ENCODE data around the gene C1QTNF9. TPM values are rescaled to one million over a fixed set of nuclear protein-coding genes. Genes with fewer than 3 reads are reported as not detected.

C1QTNF9 gene
- total and polyA plus RNA-seq, 2 of the 8 experiments (the other 6 are each of a cell fraction or from before 2014, with no cell fraction given): not detected

- H3K27ac ChIP-seq (ENCODE audit: low read depth, low read length): no peak overlapping the region
- no peak overlapping the region for H3K4me2 ChIP-seq (ENCODE audit: insufficient read depth in 1 of 2, low read depth in 2 of 2, low read length in 2 of 2)
- H2BK12ac ChIP-seq (ENCODE audit: low read depth, low read length): no peak overlapping the region
- H4K91ac ChIP-seq (replicated peaks; ENCODE audit: insufficient read length, low read length): no peak overlapping the region
- H3K27me3 ChIP-seq (replicated peaks in 1 of 4; ENCODE audit: control insufficient read depth in 3 of 4, extremely low read depth in 1 of 4, insufficient read depth in 3 of 4, low read length in 3 of 4): no peaks in the 10 kb centered on the region
- no peaks in the 10 kb centered on the region for H3K36me3 ChIP-seq (ENCODE audit: control insufficient read depth in 2 of 4, insufficient read depth in 4 of 4, low read length in 3 of 4)
- no peak overlapping the region for H3K9ac ChIP-seq (replicated peaks in 1 of 4; ENCODE audit: extremely low read depth in 1 of 4, low read depth in 3 of 4, low read length in 3 of 4)
- no peak overlapping the region for H2BK20ac ChIP-seq (ENCODE audit: low read length)
- no peak overlapping the region for H3K18ac ChIP-seq (ENCODE audit: extremely low read depth, low read length)
- no peak overlapping the region for H2BK15ac ChIP-seq (ENCODE audit: low read length)
- no peak overlapping the region for H2AFZ ChIP-seq (ENCODE audit: low read length)
- H3K9me3 ChIP-seq (ENCODE audit: insufficient read depth in 2 of 2, low read depth in 1 of 2, low read length in 1 of 2): no peaks in the 10 kb centered on the region
- H3K4ac ChIP-seq (replicated peaks; ENCODE audit: insufficient read length, low read depth, low read length): no peak overlapping the region
- no peak overlapping the region for H3K56ac ChIP-seq (replicated peaks; ENCODE audit: insufficient read length, low read depth, low read length)
- no peak overlapping the region for H2BK120ac ChIP-seq (replicated peaks; ENCODE audit: low read depth, low read length)
- DNase-seq (ENCODE audit: low read depth in 1 of 2, low spot score in 2 of 2) (no peak), FAIRE-seq (no peak)
- no peaks in the 10 kb centered on the region for H3K79me2 ChIP-seq (ENCODE audit: control insufficient read depth in 1 of 2, insufficient read depth in 2 of 2, low read length in 2 of 2)
- TF ChIP-seq ASH2L (IDR thresholded peaks at IDR 0.05; ENCODE audit: low read length) (no peak), CREB1 (IDR thresholded peaks at IDR 0.05) (no peak), RFX5 (IDR thresholded peaks at IDR 0.05; ENCODE audit: borderline replicate concordance, low read depth, low read length) (no peak), BRCA1 (IDR thresholded peaks at IDR 0.05; ENCODE audit: low read depth, low read length) (no peak), CHD1 (IDR thresholded peaks at IDR 0.05; ENCODE audit: low read depth, low read length) (no peak), YY1 (IDR thresholded peaks at IDR 0.05; ENCODE audit: low read depth, low read length) (no peak), ZNF274 (IDR thresholded peaks at IDR 0.05; ENCODE audit: borderline replicate concordance, extremely low read depth, low read length) (no peak)
- H2BK5ac ChIP-seq (ENCODE audit: low read depth, low read length): no peak overlapping the region
- ChIA-PET CTCF (ENCODE audit: partially characterized antibody) (no interaction called here), POLR2A (ENCODE audit: partially characterized antibody) (no interaction called here)
- no peak overlapping the region for H4K5ac ChIP-seq (ENCODE audit: insufficient read length, low read depth, low read length)
- no peak overlapping the region for H2AK5ac ChIP-seq (ENCODE audit: low read depth, low read length)
- no peaks in the 10 kb centered on the region for H3K23me2 ChIP-seq (ENCODE audit: low read depth, low read length)
- H3K4me3 ChIP-seq (ENCODE audit: extremely low read depth in 1 of 4, insufficient read depth in 2 of 4, low read depth in 3 of 4, low read length in 4 of 4): no peak overlapping the region
- H3K14ac ChIP-seq (ENCODE audit: insufficient read length): no peak overlapping the region
- H4K20me1 ChIP-seq (replicated peaks in 1 of 2; ENCODE audit: control insufficient read depth in 1 of 2, insufficient read depth in 2 of 2, low read length in 2 of 2): no peaks in the 10 kb centered on the region
- H3K23ac ChIP-seq (ENCODE audit: insufficient read length): no peak overlapping the region
- H4K8ac ChIP-seq (ENCODE audit: extremely low read depth, insufficient read depth, low read length): no peak overlapping the region
- H3K79me1 ChIP-seq (ENCODE audit: low read depth, low read length): no peaks in the 10 kb centered on the region
- H3K4me1 ChIP-seq (replicated peaks in 1 of 4; ENCODE audit: control insufficient read depth in 3 of 4, insufficient read depth in 4 of 4, low read length in 3 of 4): no peaks in the 10 kb centered on the region
- 91% methylated on average over 9 of the region's 9 CpGs; no CpG with 5 or more reads in 1 of the 2 experiments for WGBS, 2 experiments (ENCODE audit: extremely low coverage in 1 of 2, insufficient coverage in 1 of 2, insufficient read length in 1 of 2, insufficient replicate concordance in 2 of 2, low coverage in 1 of 2, low lambda C conversion rate in 2 of 2, missing lambda C conversion rate in 1 of 2)
These were observed 55.8 kb downstream of the C1QTNF9 start for GRCh38 chr13:24365191-24365590.
